Choroid plexus epithelial cell (primary cell): ENCODE results near the gene CHPF.

Experiments used
- DNase-seq: peaks from one replicate; pipeline ENCODE4 v3.0.0-alpha.2; 2010; ENCODE audit warnings: low read depth
- H3K4me3 ChIP-seq: 2 replicates; pipeline ENCODE4 v1.5.1; 2011; ENCODE audit warnings: low read depth, mild to moderate bottlenecking, control low read depth, low read length, moderate library complexity
- CTCF ChIP-seq: conservative IDR thresholded peaks from 2 replicates; pipeline ENCODE4 v1.5.1; 2011; ENCODE audit warnings: low read depth, mild to moderate bottlenecking, control low read depth, inconsistent platforms, low read length, moderate library complexity

CHPF gene

GRCh38 chr2:219555956-219556355 lies 12.3 kb upstream of the CHPF start:
- H3K4me3 ChIP-seq: no peak overlapping the region
- no peak for DNase-seq
- no peak for TF ChIP-seq CTCF

GRCh38 chr2:219554350-219554749 lies 10.7 kb upstream of the CHPF start:
- TF ChIP-seq CTCF: no peak
- no peak for DNase-seq
- H3K4me3 ChIP-seq: no peak overlapping the region

- no peak for TF ChIP-seq CTCF
- H3K4me3 ChIP-seq: no peak overlapping the region
- no peak for DNase-seq
These were observed 9.9 kb upstream of the CHPF start for GRCh38 chr2:219553463-219553963.

GRCh38 chr2:219553168-219553417 lies 9.5 kb upstream of the CHPF start:
- TF ChIP-seq CTCF: no peak

GRCh38 chr2:219552382-219553167 lies 9.0 kb upstream of the CHPF start:
- no peak for TF ChIP-seq CTCF

More at GRCh38 chr2:219553168-219553417, 9.5 kb upstream of the CHPF start:
- no peak overlapping the region for H3K4me3 ChIP-seq
- no peak for DNase-seq

GRCh38 chr2:219551441-219552381 lies 8.1 kb upstream of the CHPF start:
- TF ChIP-seq CTCF: no peak
- peak overlapping the region; percentile 69 for H3K4me3 ChIP-seq
- DNase-seq: peak; percentile 20

More at GRCh38 chr2:219552382-219553167, 9.0 kb upstream of the CHPF start:
- DNase-seq: peak; percentile 77
- peak overlapping the region; percentile 69 for H3K4me3 ChIP-seq
